ENCODE measurements around the gene RAB8B.

RAB8B gene

GRCh38 chr15:63313825-63314224 lies 124.4 kb downstream of the RAB8B start:
- no peak for DNase-seq (ENCODE audit: low read depth)

GRCh38 chr15:63314409-63314808 lies 125.0 kb downstream of the RAB8B start:
- no peak for DNase-seq (ENCODE audit: low read depth)
